NCI-H69 (cell line): ENCODE measurements around the gene MPI.

Experiments used
- DNase-seq: peaks from one replicate; lab custom pipeline; 2025; lab: John Stamatoyannopoulos, UW

MPI gene

GRCh38 chr15:74933573-74933972, 43.7 kb downstream of the MPI start:
- DNase-seq, result no peak

- DNase-seq, result peak; percentile 36
These were observed 45.4 kb downstream of the MPI start for GRCh38 chr15:74935193-74935592.

- DNase-seq, result peak; percentile 61
These were observed 47.4 kb downstream of the MPI start for GRCh38 chr15:74937272-74937589.

- peak; percentile 95 for DNase-seq
These were observed 47.9 kb downstream of the MPI start, which contains the start of gene COX5A for GRCh38 chr15:74937590-74938371. Gene COX5A (minus strand): TSS chr15:74938073. CDS start chr15:74938014, 59 bp downstream.

- peak; percentile 78 for DNase-seq
These were observed 60.5 kb downstream of the MPI start for GRCh38 chr15:74950078-74950908.

- peak; percentile 60 for DNase-seq
These were observed 61.2 kb downstream of the MPI start for GRCh38 chr15:74951006-74951405.
